ENCODE measurements around the gene HSD11B1. TPM values are rescaled to one million over a fixed set of nuclear protein-coding genes. Genes with fewer than 3 reads are reported as not detected.

The HSD11B1 gene
- total RNA-seq, 1 experiment from 2014 or later = 0.21 TPM

- TF ChIP-seq CTCF (IDR thresholded peaks at IDR 0.05; ENCODE audit: unreplicated experiment) = no peak
- Mint-ChIP-seq H3K4me1 (ENCODE audit: insufficient read depth, unreplicated experiment) (peaks cover 17% of the 10 kb centered on the region), H3K4me3 (ENCODE audit: unreplicated experiment) (no peak overlapping the region), H3K36me3 (ENCODE audit: insufficient read depth, unreplicated experiment) (no peaks in the 10 kb centered on the region), H3K9me3 (ENCODE audit: unreplicated experiment) (no peaks in the 10 kb centered on the region), H3K27ac (ENCODE audit: low read depth, unreplicated experiment) (no peak overlapping the region), H3K27me3 (ENCODE audit: insufficient read depth, unreplicated experiment) (no peaks in the 10 kb centered on the region)
- intact Hi-C loops (cut with micrococcal nuclease) = no loop called here
- POLR2A ChIA-PET = no interaction called here
- DNase-seq (ENCODE audit: unreplicated experiment) = no peak
- CTCF ChIA-PET = no interaction called here
- BruUV-seq (replicated peaks) = no TSS peak
Observed at GRCh38 chr1:209770636-209771415, 66.2 kb downstream of the HSD11B1 start.

GRCh38 chr1:209772126-209772525, 67.5 kb downstream of the HSD11B1 start:
- no peaks in the 10 kb centered on the region for H3K27me3 Mint-ChIP-seq (ENCODE audit: insufficient read depth, unreplicated experiment)

GRCh38 chr1:209774592-209774991, 69.9 kb downstream of the HSD11B1 start:
- H3K4me3 Mint-ChIP-seq (ENCODE audit: unreplicated experiment) = no peak overlapping the region
- peaks cover 3% of the 10 kb centered on the region for H3K36me3 Mint-ChIP-seq (ENCODE audit: insufficient read depth, unreplicated experiment)
- no peaks in the 10 kb centered on the region for H3K9me3 Mint-ChIP-seq (ENCODE audit: unreplicated experiment)
- BruUV-seq (replicated peaks) = no TSS peak
- no peak overlapping the region for H3K27ac Mint-ChIP-seq (ENCODE audit: low read depth, unreplicated experiment)
- ChIA-PET CTCF (interaction anchor here (0.6 to 2.0 kb wide), 11 partner anchors 9 to 208 kb away, joined by 3 to 15 read pairs (median 5); partner anchors contain the start of gene C1orf74), POLR2A (interaction anchor here (0.6 to 4.6 kb wide), 5 partner anchors 8 to 186 kb away, joined by 3 to 40 read pairs (median 3); partner anchors contain the start of gene C1orf74)
- peaks cover 1% of the 10 kb centered on the region for H3K4me1 Mint-ChIP-seq (ENCODE audit: insufficient read depth, unreplicated experiment)
- no peak for DNase-seq (ENCODE audit: unreplicated experiment)
- no peak for TF ChIP-seq CTCF (IDR thresholded peaks at IDR 0.05; ENCODE audit: unreplicated experiment)
- no peaks in the 10 kb centered on the region for H3K27me3 Mint-ChIP-seq (ENCODE audit: insufficient read depth, unreplicated experiment)
- intact Hi-C loops (cut with micrococcal nuclease) = no loop called here

More at GRCh38 chr1:209772126-209772525, 67.5 kb downstream of the HSD11B1 start:
- intact Hi-C loops (cut with micrococcal nuclease) = no loop called here
- Mint-ChIP-seq H3K4me1 (ENCODE audit: insufficient read depth, unreplicated experiment) (peaks cover 17% of the 10 kb centered on the region), H3K36me3 (ENCODE audit: insufficient read depth, unreplicated experiment) (no peaks in the 10 kb centered on the region), H3K4me3 (ENCODE audit: unreplicated experiment) (no peak overlapping the region), H3K27ac (ENCODE audit: low read depth, unreplicated experiment) (no peak overlapping the region), H3K9me3 (ENCODE audit: unreplicated experiment) (no peaks in the 10 kb centered on the region)
- BruUV-seq (replicated peaks) = no TSS peak
- no peak for TF ChIP-seq CTCF (IDR thresholded peaks at IDR 0.05; ENCODE audit: unreplicated experiment)
- DNase-seq (ENCODE audit: unreplicated experiment) = no peak
- CTCF ChIA-PET = interaction anchor here (0.6 to 1.6 kb wide), 7 partner anchors 43 to 810 kb away, joined by 3 to 7 read pairs (median 3); no protein-coding TSS in a partner anchor
- POLR2A ChIA-PET = interaction anchor here (1.0 to 4.6 kb wide), 3 partner anchors 12 to 195 kb away, joined by 3 to 40 read pairs (median 4); partner anchors contain the start of gene C1orf74

- Mint-ChIP-seq H3K4me1 (ENCODE audit: insufficient read depth, unreplicated experiment) (no peaks in the 10 kb centered on the region), H3K27ac (ENCODE audit: low read depth, unreplicated experiment) (no peak overlapping the region), H3K9me3 (ENCODE audit: unreplicated experiment) (no peaks in the 10 kb centered on the region), H3K36me3 (ENCODE audit: insufficient read depth, unreplicated experiment) (peaks cover 6% of the 10 kb centered on the region), H3K27me3 (ENCODE audit: insufficient read depth, unreplicated experiment) (no peaks in the 10 kb centered on the region), H3K4me3 (ENCODE audit: unreplicated experiment) (no peak overlapping the region)
- no TSS peak for BruUV-seq (replicated peaks)
- TF ChIP-seq CTCF (IDR thresholded peaks at IDR 0.05; ENCODE audit: unreplicated experiment) = no peak
- POLR2A ChIA-PET = interaction anchor here (0.6 to 4.6 kb wide), 5 partner anchors 8 to 187 kb away, joined by 3 to 40 read pairs (median 3); partner anchors contain the start of gene C1orf74
- CTCF ChIA-PET = interaction anchor here (1.1 to 2.4 kb wide), 6 partner anchors 8 to 27 kb away, joined by 3 to 13 read pairs (median 4); partner anchors contain the start of gene C1orf74
- intact Hi-C loops (cut with micrococcal nuclease) = no loop called here
- no peak for DNase-seq (ENCODE audit: unreplicated experiment)
Observed at GRCh38 chr1:209775678-209776077, 71.0 kb downstream of the HSD11B1 start.
